ENCODE measurements around the gene CORO2A. TPM values are rescaled to one million over a fixed set of nuclear protein-coding genes. Genes with fewer than 3 reads are reported as not detected.

CORO2A gene
- total RNA-seq, 5 donors from 2014 or later (not counting 1 experiment from before 2014, with no cell fraction given), result 9.1 to 12.4 (median 10.8) TPM

DNA sequence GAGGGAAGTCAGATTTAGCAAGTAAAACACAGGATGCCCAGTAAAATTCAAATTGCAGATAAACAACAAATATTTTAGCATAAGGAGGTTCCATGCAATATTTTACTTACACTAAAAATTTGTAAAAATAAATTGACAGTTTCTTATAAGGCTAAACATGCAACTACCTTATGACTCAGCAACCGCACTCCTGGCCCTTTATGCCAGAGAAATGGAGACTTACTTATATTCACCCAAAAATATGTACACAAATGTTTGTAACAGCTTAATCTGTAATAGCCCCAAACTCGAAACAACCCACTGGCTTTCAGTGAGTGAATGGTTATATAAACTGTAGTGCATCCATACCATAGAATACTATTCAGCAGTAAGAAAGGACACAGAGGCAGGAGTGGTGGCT lies 44.9 kb downstream of the CORO2A start:
- Mint-ChIP-seq H3K9me3 (no peaks in the 10 kb centered on the region), H3K27ac (no peak overlapping the region), H3K27me3 (no peaks in the 10 kb centered on the region), H3K4me1 (peaks cover 8 to 16% (median 15%) of the 10 kb centered on the region in 3 donors), H3K36me3 (peaks cover 17% of the 10 kb centered on the region), H3K4me3 (no peak overlapping the region)
- H3K4me3 ChIP-seq (ENCODE audit: control insufficient read depth in 1 of 2, extremely low read depth in 1 of 2, low read length in 1 of 2), result no peak overlapping the region
- peaks cover 0 to 3% of the 10 kb centered on the region in 2 donors for H3K36me3 ChIP-seq (ENCODE audit: control insufficient read depth in 2 of 2, extremely low read depth in 1 of 2, insufficient read depth in 1 of 2, low read length in 1 of 2)
- ATAC-seq (replicated peaks in 1 of 4) (no peak), DNase-seq (no peak)
- ChIA-PET CTCF (interaction anchor here in 1 of 2 donors (0.7 kb wide), 1 partner anchor 139 kb away, joined by 4 read pairs; no protein-coding TSS in a partner anchor), POLR2A (no interaction called here)
- H3K27ac ChIP-seq (ENCODE audit: low read length), result no peak overlapping the region
- H3K9me3 ChIP-seq, result no peaks in the 10 kb centered on the region
- no CpG with 5 or more reads among the region's 2 CpGs for WGBS (ENCODE audit: insufficient coverage)
- no peaks in the 10 kb centered on the region for H3K27me3 ChIP-seq (replicated peaks in 1 of 2; ENCODE audit: control insufficient read depth in 2 of 2, extremely low read depth in 1 of 2, insufficient read depth in 2 of 2, low read length in 1 of 2)
- H3K4me1 ChIP-seq (ENCODE audit: control insufficient read depth in 1 of 2, extremely low read depth in 1 of 2, insufficient read depth in 2 of 2, low read length in 2 of 2), result no peaks in the 10 kb centered on the region

DNA sequence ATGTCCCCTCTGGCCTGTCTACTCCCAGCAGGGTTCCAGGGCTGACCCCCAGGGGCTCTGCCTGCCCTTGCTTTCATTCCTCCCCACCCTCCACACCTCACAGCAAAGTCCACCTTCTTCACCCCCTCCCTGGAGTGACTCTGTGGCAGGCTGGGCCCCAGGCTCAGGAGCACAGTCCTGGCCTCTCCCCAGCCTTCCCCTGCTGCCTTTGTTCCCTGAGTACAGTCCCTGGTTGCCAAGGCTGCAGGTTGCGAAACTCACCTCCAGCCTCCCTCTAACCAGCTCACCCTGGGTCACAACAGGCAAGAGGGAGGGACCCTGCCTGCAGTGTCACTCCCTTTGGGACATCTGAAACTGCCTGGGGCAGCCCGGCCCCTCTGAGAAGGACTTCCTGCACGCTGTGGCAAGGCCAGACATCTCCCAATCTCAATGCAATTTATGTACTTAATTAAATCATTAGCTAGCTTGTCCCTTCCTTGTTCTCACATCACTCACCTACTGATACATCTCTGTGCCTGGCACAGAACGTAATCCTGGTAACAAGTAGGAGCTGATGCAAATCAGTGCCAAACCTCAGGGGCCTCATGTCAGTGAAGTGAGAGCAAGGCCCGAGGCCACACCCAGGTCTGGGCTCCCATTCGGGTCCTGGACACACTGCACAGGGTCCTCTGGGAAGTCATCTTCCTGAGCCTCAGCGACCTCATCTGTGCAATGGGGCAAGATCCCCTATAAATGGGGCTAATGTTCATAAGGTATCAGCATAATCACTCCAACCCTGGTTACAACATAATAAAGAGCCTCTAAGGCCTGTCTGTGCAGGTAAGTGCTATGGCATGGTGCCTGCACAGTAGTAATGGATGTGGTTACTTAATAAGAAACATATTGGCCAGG lies 46.1 kb downstream of the CORO2A start:
- WGBS (ENCODE audit: insufficient coverage), result 87% methylated on average over 5 of the region's 7 CpGs
- no peak for ATAC-seq (replicated peaks in 1 of 4)

DNA sequence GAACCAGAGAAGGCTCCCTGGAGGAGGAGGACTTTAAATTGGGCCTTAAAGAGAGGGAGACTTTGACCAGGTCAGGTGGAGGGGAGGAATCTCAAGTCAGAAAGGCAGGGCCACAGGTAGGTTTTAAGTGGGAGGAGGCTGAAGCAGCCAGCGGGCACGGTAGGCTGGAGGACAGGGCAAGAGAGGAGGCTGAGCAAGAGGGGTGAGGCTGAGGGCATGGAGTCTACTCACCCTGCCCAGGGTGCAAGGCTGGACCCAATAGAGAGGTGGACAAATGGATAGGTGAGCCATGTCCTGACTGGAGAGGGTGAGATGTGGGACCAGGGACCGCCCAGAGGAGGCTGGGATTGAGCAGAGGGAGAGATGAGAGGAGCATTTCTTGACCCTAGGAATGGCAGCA lies 47.8 kb downstream of the CORO2A start:
- POLR2A ChIA-PET, result no interaction called here
- ATAC-seq (replicated peaks in 1 of 4), result no peak
- Histone ChIP-seq H3K27me3 (replicated peaks in 1 of 2; ENCODE audit: control insufficient read depth in 2 of 2, extremely low read depth in 1 of 2, insufficient read depth in 2 of 2, low read length in 1 of 2) (no peaks in the 10 kb centered on the region), H3K4me1 (ENCODE audit: control insufficient read depth in 1 of 2, extremely low read depth in 1 of 2, insufficient read depth in 2 of 2, low read length in 2 of 2) (peaks cover 0 to 3% of the 10 kb centered on the region in 2 experiments), H3K9me3 (no peaks in the 10 kb centered on the region), H3K4me3 (ENCODE audit: control insufficient read depth in 1 of 2, extremely low read depth in 1 of 2, low read length in 1 of 2) (no peak overlapping the region), H3K27ac (ENCODE audit: low read length) (no peak overlapping the region), H3K36me3 (ENCODE audit: control insufficient read depth in 2 of 2, extremely low read depth in 1 of 2, insufficient read depth in 1 of 2, low read length in 1 of 2) (peaks cover 0 to 3% of the 10 kb centered on the region in 2 donors)
- H3K4me3 Mint-ChIP-seq, result no peak overlapping the region
- 78% methylated on average over 2 of the region's 3 CpGs for WGBS (ENCODE audit: insufficient coverage)
- H3K36me3 Mint-ChIP-seq, result peaks cover 11% of the 10 kb centered on the region
- CTCF ChIA-PET, result interaction anchor here (0.5 to 0.6 kb wide), 2 partner anchors 12 to 101 kb away, joined by 3 to 4 read pairs; no protein-coding TSS in a partner anchor
- DNase-seq, result no peak
- H3K4me1 Mint-ChIP-seq, result peaks cover 7 to 11% (median 9%) of the 10 kb centered on the region in 3 donors
- H3K27me3 Mint-ChIP-seq, result no peaks in the 10 kb centered on the region
- H3K9me3 Mint-ChIP-seq, result no peaks in the 10 kb centered on the region
- H3K27ac Mint-ChIP-seq, result peak overlapping the region; percentile 39 to 43

More for the DNA sequence above, 46.1 kb downstream of the CORO2A start:
- H3K27ac ChIP-seq (ENCODE audit: low read length), result no peak overlapping the region
- H3K4me3 ChIP-seq (ENCODE audit: control insufficient read depth in 1 of 2, extremely low read depth in 1 of 2, low read length in 1 of 2), result no peak overlapping the region
- peaks cover 15% of the 10 kb centered on the region for H3K36me3 Mint-ChIP-seq
- H3K4me1 Mint-ChIP-seq, result peaks cover 8 to 16% (median 15%) of the 10 kb centered on the region in 3 donors
- H3K4me1 ChIP-seq (ENCODE audit: control insufficient read depth in 1 of 2, extremely low read depth in 1 of 2, insufficient read depth in 2 of 2, low read length in 2 of 2), result peaks cover 0 to 3% of the 10 kb centered on the region in 2 experiments
- H3K9me3 ChIP-seq, result no peaks in the 10 kb centered on the region
- no peaks in the 10 kb centered on the region for H3K27me3 ChIP-seq (replicated peaks in 1 of 2; ENCODE audit: control insufficient read depth in 2 of 2, extremely low read depth in 1 of 2, insufficient read depth in 2 of 2, low read length in 1 of 2)
- H3K9me3 Mint-ChIP-seq, result no peaks in the 10 kb centered on the region
- ChIA-PET POLR2A (no interaction called here), CTCF (no interaction called here)
- no peak overlapping the region for H3K4me3 Mint-ChIP-seq
- DNase-seq, result peak in 1 of 35 experiments; percentile 17
- peaks cover 0 to 3% of the 10 kb centered on the region in 2 donors for H3K36me3 ChIP-seq (ENCODE audit: control insufficient read depth in 2 of 2, extremely low read depth in 1 of 2, insufficient read depth in 1 of 2, low read length in 1 of 2)
- no peaks in the 10 kb centered on the region for H3K27me3 Mint-ChIP-seq
- H3K27ac Mint-ChIP-seq, result peak overlapping the region in 1 of 2 donors; percentile 22

- Histone ChIP-seq H3K27ac (ENCODE audit: low read length) (no peak overlapping the region), H3K9me3 (no peaks in the 10 kb centered on the region), H3K4me3 (ENCODE audit: control insufficient read depth in 1 of 2, extremely low read depth in 1 of 2, low read length in 1 of 2) (no peak overlapping the region), H3K4me1 (ENCODE audit: control insufficient read depth in 1 of 2, extremely low read depth in 1 of 2, insufficient read depth in 2 of 2, low read length in 2 of 2) (peaks cover 0 to 3% of the 10 kb centered on the region in 2 experiments), H3K36me3 (ENCODE audit: control insufficient read depth in 2 of 2, extremely low read depth in 1 of 2, insufficient read depth in 1 of 2, low read length in 1 of 2) (peaks cover 0 to 3% of the 10 kb centered on the region in 2 donors), H3K27me3 (replicated peaks in 1 of 2; ENCODE audit: control insufficient read depth in 2 of 2, extremely low read depth in 1 of 2, insufficient read depth in 2 of 2, low read length in 1 of 2) (no peaks in the 10 kb centered on the region)
- Mint-ChIP-seq H3K4me1 (peaks cover 3 to 11% (median 9%) of the 10 kb centered on the region in 3 donors), H3K27me3 (no peaks in the 10 kb centered on the region), H3K36me3 (peaks cover 11% of the 10 kb centered on the region), H3K4me3 (no peak overlapping the region), H3K9me3 (no peaks in the 10 kb centered on the region), H3K27ac (peak overlapping the region; percentile 39 to 44)
- CTCF ChIA-PET, result interaction anchor here (0.5 to 0.6 kb wide), 2 partner anchors 11 to 102 kb away, joined by 3 to 4 read pairs; no protein-coding TSS in a partner anchor
- ATAC-seq (replicated peaks in 1 of 4), result no peak
- POLR2A ChIA-PET, result no interaction called here
- WGBS (ENCODE audit: insufficient coverage), result 94% methylated on average over 2 of the region's 4 CpGs
- no peak for DNase-seq
Measured at GRCh38 chr9:98144076-98144475, 48.4 kb downstream of the CORO2A start.

GRCh38 chr9:98142925-98143481 lies 49.4 kb downstream of the CORO2A start:
- peaks cover 6% of the 10 kb centered on the region for H3K36me3 Mint-ChIP-seq
- Histone ChIP-seq H3K4me3 (ENCODE audit: control insufficient read depth in 1 of 2, extremely low read depth in 1 of 2, low read length in 1 of 2) (no peak overlapping the region), H3K4me1 (ENCODE audit: control insufficient read depth in 1 of 2, extremely low read depth in 1 of 2, insufficient read depth in 2 of 2, low read length in 2 of 2) (peaks cover 0 to 3% of the 10 kb centered on the region in 2 experiments), H3K9me3 (no peaks in the 10 kb centered on the region), H3K27ac (ENCODE audit: low read length) (no peak overlapping the region), H3K36me3 (ENCODE audit: control insufficient read depth in 2 of 2, extremely low read depth in 1 of 2, insufficient read depth in 1 of 2, low read length in 1 of 2) (peaks cover 0 to 3% of the 10 kb centered on the region in 2 donors), H3K27me3 (replicated peaks in 1 of 2; ENCODE audit: control insufficient read depth in 2 of 2, extremely low read depth in 1 of 2, insufficient read depth in 2 of 2, low read length in 1 of 2) (no peaks in the 10 kb centered on the region)
- WGBS (ENCODE audit: insufficient coverage), result 92% methylated on average over 3 of the region's 8 CpGs
- H3K27ac Mint-ChIP-seq, result peak overlapping the region; percentile 16 to 23
- H3K4me1 Mint-ChIP-seq, result peaks cover 3 to 11% (median 5%) of the 10 kb centered on the region in 3 donors
- H3K9me3 Mint-ChIP-seq, result no peaks in the 10 kb centered on the region
- ATAC-seq (replicated peaks in 1 of 4), result no peak
- H3K27me3 Mint-ChIP-seq, result no peaks in the 10 kb centered on the region
- CTCF ChIA-PET, result no interaction called here
- no peak overlapping the region for H3K4me3 Mint-ChIP-seq
- POLR2A ChIA-PET, result no interaction called here
- no peak for DNase-seq

DNA sequence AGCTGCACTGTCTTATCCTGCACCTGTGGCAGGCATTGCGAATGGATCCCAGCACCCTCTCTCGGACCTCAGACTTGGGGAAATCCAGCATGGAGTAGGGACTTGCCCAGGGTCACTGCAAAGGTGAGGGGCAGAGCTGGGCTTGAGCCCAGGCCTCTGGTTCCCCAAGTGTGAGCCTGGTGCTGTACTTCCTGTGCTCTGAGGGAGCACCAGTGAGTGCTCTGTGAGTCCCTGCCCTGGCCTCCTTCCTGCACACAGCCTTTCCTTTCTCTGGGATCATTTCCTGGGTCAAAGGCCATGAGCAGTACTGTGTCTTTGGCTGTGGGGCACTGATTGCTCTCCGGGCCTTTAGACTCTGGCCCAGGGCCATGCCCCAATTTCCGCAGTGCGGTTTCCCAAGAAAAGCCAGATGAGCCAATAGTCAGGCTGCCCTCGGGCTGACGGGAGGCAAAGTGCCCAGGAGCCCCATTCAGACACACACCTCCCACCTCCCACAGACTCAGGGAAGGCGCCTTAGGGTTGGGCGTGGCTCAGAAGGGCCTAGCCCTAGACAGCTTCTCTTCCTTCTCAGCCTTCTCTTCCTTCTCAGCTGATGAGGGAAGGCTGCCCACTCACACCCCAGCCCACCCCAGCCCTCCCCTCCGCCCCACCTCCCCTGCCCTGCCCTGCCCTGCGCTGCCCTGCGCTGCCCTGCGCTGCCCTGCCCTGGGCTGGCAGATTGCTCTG lies 50.1 kb downstream of the CORO2A start:
- no peaks in the 10 kb centered on the region for H3K27me3 Mint-ChIP-seq
- CTCF ChIA-PET, result interaction anchor here in 1 of 2 donors (0.9 kb wide), 1 partner anchor 70 kb away, joined by 4 read pairs; no protein-coding TSS in a partner anchor
- POLR2A ChIA-PET, result no interaction called here
- no peak overlapping the region for H3K4me3 Mint-ChIP-seq
- H3K27ac Mint-ChIP-seq, result no peak overlapping the region
- peaks cover 0 to 3% of the 10 kb centered on the region in 2 experiments for H3K4me1 ChIP-seq (ENCODE audit: control insufficient read depth in 1 of 2, extremely low read depth in 1 of 2, insufficient read depth in 2 of 2, low read length in 2 of 2)
- no peak for DNase-seq
- H3K4me3 ChIP-seq (ENCODE audit: control insufficient read depth in 1 of 2, extremely low read depth in 1 of 2, low read length in 1 of 2), result no peak overlapping the region
- peaks cover 0 to 11% (median 3%) of the 10 kb centered on the region in 3 donors for H3K4me1 Mint-ChIP-seq
- H3K9me3 ChIP-seq, result no peaks in the 10 kb centered on the region
- H3K36me3 Mint-ChIP-seq, result peaks cover 9% of the 10 kb centered on the region
- no peak overlapping the region for H3K27ac ChIP-seq (ENCODE audit: low read length)
- H3K36me3 ChIP-seq (ENCODE audit: control insufficient read depth in 2 of 2, extremely low read depth in 1 of 2, insufficient read depth in 1 of 2, low read length in 1 of 2), result peaks cover 3 to 7% of the 10 kb centered on the region in 2 donors
- no peaks in the 10 kb centered on the region for H3K9me3 Mint-ChIP-seq
- 95% methylated on average over 8 of the region's 13 CpGs for WGBS (ENCODE audit: insufficient coverage)
- no peaks in the 10 kb centered on the region for H3K27me3 ChIP-seq (replicated peaks in 1 of 2; ENCODE audit: control insufficient read depth in 2 of 2, extremely low read depth in 1 of 2, insufficient read depth in 2 of 2, low read length in 1 of 2)
- no peak for ATAC-seq (replicated peaks in 1 of 4)
